GM08714 (cell line): ENCODE results near the gene CHST1.

Experiments used
- H3K4me3 ChIP-seq: fragments of 200-500 bp; sonication (Bioruptor generic); 2 replicates; pipeline ENCODE4 v1.5.1; 2014; ENCODE audit warnings: mild to moderate bottlenecking, low read length, inconsistent platforms
- ZNF274 ChIP-seq: IDR thresholded peaks from 2 replicates; pipeline ENCODE4 v1.6.1; 2012; ENCODE audit warnings: mild to moderate bottlenecking, low read depth, low read length

The CHST1 gene, protein sequence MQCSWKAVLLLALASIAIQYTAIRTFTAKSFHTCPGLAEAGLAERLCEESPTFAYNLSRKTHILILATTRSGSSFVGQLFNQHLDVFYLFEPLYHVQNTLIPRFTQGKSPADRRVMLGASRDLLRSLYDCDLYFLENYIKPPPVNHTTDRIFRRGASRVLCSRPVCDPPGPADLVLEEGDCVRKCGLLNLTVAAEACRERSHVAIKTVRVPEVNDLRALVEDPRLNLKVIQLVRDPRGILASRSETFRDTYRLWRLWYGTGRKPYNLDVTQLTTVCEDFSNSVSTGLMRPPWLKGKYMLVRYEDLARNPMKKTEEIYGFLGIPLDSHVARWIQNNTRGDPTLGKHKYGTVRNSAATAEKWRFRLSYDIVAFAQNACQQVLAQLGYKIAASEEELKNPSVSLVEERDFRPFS

DNA sequence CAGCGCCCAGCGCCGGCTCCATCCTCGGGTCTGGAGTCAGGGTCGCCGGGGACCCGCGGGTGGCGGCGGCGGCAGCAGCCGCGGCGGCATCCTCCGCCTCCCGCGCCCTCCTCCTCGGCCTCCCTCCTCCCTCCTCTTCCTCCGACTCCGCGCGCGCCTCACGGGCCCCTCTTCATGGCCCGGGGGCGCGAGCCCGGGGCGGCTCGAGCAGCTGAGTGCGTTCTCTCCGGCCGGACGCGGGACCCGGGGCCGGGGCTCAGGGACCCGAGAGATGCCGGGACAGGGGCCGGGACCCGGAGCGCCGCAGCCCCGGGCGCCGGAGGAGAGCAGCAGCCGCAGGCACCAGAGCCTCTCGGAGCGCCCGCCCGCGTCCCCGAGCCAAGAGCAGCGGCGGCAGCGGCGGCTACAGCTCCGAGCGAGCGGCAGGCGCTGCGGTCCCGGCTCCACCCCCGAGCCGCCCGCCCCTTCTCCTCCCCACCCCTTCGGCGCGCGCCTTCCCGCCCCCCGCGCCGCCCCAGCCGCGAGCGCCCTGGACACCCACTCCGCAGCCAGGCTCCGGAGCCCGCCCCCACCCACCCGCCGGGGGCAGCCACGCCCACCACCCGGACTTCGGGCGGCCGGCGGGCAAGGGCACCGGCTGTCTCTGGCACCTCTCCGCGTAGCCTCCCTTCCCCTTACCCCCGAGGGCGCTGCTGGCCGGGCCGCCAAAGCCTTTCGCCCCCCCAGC lies at the start of gene CHST1:
Gene CHST1 (minus strand): TSS at position 417 of the 727 bp plus-strand sequence. CDS start 14,699 bp downstream, outside the sequence.
- no peak for TF ChIP-seq ZNF274
- H3K4me3 ChIP-seq: peak within 1 kb of the TSS; percentile 19; the same call in 1 of the 2 replicates

DNA sequence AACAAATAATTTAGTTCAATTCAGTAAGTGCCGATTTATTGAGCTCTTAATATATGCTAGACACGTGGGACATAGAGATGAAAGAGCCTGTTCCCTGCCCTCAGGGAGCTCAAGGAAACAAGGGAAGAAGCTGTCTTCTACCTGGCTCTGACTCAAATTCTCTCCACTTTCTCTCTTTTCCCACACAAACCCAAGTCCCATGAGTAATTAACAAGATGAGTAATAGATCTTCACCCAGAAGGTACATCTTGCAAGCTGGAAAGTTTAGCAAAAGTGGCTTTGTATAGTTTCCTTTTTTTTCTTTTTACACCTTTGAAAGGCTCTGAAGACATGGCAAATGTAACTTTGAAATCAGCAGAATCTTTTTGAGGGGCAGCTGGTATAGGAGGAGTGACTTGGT lies 48.2 kb upstream of the CHST1 start:
- H3K4me3 ChIP-seq: no peak overlapping the region
- TF ChIP-seq ZNF274: no peak

DNA sequence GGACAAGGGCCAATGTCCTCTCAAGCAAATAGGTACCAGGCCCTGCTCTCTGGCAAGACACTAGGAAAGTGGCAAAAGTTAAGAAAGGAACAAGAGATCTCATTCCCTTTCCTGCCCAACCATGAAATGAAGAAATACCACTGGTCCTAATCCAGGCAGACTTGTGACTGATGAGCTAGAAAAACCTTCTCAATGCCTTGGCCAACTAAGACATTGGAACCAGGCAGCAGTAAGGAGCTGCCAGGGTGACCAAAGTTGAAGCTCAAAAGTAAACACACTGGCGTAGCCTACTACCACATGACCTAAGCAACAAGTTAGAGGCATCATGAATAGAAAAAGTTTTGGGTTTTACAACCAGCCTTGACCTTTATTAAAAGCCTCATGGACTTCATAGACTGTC lies 45.1 kb upstream of the CHST1 start:
- TF ChIP-seq ZNF274: no peak
- no peak overlapping the region for H3K4me3 ChIP-seq

DNA sequence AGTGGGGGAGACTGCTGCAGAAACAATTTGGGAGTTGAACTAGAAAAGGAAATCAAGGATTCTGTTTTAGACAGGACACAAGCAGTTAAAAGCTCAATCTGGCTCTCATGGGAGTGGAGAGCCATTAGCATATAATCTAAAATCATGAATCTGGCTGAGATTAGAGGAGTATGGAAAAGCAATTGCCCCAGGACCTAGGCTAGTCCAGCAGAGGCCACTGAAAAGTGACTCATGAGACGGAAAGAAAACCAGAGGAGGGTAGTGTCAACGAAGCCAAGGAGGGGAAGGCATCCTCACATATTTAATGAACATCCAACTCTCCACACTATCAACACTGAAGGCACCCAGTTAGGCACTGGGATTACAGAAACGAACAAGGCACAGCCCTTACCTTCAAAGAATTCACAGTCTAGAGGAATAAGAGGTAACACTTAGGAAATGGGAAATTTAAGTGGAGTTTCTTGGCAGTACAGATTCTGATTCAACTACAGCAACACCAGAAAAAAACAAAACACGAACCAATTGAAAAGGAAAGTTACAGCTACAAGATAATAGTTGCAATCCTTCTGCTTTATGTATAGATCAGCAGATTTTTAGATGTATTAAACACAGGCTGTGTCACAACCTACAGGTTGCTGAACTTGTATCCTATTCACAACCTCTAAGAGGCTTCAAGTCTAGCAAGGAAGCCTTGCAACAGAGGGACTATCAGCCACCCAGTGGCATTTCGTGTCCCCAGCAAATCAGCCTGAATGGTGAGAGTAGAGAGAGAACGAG lies 43.7 kb upstream of the CHST1 start:
- no peak for TF ChIP-seq ZNF274

DNA sequence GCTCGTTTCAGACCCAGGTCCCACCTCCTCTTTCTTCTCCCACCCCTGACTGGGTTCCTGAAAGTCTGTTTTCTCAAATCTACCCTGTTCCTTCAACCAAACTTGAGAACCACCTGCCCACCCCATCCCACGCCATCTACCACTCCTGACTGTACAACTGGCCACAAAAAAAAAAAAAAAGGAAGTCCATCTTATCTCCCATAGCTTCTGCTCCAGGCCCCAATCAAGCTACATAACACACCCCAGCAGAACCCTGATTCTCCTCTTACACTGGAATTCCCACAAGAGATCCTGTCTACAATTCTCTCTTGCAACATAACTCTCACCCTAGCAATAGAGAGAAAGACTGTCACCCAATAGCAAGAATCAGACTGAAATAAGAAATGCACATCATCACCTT lies 39.2 kb upstream of the CHST1 start:
- H3K4me3 ChIP-seq: no peak overlapping the region
- TF ChIP-seq ZNF274: no peak

More for the DNA sequence above, 43.7 kb upstream of the CHST1 start:
- no peak overlapping the region for H3K4me3 ChIP-seq

DNA sequence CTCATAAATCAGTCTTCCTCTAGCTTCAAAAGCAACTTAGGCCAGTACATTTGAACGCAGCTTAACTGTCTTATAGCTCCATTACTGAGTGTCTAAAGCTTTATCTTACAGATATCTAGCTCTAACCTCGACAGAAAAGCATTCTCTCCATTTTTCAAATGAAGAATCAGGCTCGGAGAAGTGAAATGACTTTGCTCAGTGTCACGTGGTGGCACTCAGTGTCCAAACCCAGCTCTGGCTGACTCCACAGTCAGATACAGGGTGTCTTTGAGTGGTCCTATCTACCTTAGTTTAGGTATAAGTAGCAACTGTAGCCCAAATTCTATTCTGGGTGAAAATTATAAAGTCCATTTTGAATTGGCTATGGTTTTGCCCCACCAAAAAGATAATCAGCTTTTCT lies 38.7 kb upstream of the CHST1 start:
- no peak for TF ChIP-seq ZNF274
- H3K4me3 ChIP-seq: no peak overlapping the region

DNA sequence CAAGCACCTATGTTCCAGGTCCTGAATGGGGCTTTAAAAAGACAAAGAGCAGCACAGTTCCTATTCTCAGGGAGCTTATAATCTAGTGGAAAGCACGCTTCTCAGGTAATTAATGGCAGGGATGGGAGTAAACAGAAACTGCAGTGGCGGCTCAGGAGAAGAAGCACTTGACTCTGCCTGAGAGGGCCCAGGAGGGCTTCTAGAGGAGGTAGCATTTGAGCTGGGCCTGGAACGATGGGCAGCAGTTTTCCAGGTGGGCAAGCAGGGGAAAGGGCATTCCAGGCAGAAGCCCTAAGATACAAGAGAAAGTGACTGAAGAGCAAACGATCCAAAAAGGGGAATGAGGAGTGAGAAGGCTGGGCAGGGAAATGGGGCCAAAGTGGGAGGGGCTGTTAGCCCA lies 37.1 kb upstream of the CHST1 start:
- H3K4me3 ChIP-seq: no peak overlapping the region
- no peak for TF ChIP-seq ZNF274

DNA sequence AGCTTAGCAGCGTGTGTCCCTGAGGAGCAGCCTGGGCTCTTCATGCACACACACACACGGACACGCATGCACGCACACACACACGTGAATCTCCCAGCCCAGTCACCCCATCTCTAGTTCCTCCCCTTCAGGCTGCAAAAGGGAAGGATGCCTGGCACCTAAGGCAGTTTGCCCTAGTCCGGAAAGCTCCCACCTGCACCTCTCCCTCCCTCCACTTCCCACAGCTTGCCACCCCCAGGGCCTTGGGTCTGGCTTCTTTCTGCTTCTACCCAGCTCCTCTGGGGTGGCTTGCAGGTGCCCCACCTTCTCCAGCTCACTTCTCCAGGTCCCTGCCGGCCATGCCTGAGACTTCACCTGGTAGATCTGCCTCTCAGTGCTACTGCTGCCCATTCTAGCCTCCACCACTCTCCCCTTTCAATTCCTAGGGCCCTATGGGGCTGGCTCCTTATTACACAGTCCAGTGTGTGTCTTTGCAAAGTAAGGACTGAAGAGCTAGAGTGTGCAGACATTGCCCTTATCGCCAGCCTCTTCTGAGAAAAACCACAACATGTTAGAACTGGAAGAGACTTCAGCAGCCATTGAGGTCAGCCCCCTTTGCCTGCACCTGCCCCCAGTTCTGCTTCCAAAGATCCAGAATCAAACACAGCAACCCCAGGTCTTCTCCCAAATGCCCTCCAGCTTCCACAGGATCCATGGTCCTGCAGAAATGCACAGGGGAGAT lies 33.5 kb upstream of the CHST1 start:
- no peak for TF ChIP-seq ZNF274
- no peak overlapping the region for H3K4me3 ChIP-seq

DNA sequence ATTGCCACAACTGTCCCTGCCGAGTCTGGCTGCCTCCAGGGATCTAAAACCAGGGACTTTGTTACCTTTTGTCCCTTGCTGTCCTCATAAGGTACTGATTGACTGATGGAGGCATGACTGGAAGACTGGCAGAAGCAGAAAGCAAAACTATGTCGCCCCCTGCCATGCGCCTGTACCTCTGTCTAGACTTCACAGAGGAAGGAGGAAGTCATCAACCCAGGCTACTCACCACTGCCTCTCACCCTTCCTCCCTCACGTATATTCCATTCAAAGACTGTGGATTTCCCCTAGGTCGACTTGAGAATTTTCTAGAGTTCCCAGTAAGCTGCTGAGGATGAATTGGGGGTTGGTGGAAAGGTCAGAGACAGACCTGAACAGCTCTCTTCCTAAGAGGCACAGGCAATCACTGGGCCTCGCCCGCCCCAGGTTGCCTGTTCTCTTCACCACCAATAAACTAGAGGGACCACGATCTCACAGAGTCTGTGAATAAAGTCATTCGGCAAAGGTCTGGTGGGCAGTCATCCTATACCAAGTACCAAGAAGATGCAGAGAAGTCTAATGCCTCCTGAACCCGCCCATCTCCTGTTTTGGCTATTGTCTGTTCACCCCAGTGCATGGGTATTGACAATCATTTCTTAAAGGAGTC lies 27.5 kb upstream of the CHST1 start:
- TF ChIP-seq ZNF274: no peak
- H3K4me3 ChIP-seq: no peak overlapping the region

DNA sequence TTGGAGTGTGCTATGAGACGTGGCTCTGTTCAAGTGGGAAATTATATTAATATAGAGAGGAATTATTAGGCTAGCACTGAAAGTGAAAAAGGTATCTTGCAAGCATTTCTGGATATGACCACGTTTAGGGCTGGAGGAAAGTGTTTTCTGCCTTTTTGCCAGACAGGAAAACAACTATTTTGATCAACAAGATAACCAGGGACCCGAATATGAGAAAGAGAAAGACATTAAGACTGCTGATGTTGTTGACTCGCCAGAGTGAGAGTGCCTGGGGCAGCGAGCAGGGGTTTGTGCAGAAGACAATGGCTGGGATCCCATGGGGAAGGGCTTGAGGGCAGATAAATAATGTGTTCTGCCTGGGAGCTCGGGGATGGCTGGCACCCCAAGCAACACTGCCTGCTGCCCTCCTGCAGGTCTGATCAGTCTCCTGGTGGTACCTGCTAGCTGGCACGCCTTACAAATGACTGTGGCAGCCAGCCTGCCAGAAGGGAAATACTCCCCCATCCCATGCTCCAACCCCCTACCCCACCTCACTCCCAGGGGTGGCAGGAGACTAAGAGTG lies 23.1 kb upstream of the CHST1 start:
- no peak overlapping the region for H3K4me3 ChIP-seq
- TF ChIP-seq ZNF274: no peak

DNA sequence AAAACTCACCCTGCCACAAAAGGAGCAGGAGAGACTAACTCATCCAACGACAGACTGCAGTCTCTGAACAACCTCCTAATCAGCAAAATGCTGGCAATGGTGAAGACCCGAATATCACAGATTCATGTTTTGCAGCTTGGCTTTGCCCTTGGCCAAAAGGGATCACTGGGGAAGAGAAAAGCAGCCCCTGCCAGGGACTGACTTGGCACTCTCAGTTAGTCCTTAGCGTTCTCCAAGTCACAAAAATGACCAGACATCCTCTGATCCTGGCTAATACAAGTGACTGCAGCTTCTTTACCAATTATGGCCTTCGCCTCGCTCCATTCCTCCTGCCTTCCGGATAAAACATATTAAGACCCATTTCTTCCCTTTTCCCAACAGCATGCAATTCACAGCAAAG lies 22.4 kb upstream of the CHST1 start:
- TF ChIP-seq ZNF274: no peak
- H3K4me3 ChIP-seq: no peak overlapping the region

DNA sequence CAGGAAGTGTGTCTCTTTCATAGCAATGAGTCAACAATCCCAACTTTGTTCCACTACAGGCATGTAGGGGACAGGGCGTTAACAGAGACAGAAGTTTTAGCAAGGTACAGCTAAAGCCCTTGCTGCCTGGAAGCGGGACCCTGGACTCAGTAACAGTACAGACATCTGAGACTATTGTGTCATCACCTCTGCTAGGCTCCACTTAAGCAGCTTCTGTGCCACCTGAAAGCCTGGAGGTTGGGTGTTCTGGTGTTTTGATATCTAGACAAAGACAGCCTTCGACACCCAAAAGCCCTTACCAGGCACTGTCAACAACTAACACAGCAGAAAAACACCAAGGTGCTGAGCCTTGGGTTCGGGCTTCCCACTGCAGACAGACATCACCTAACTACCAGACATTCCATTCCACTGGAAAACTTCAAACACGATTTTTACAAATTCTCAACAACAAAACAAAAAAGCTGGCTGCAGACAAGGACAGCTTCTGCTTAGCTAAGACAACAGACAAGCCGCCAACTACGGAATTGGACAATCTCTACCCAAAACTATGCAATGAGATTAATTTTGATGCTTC lies 20.6 kb upstream of the CHST1 start:
- no peak for TF ChIP-seq ZNF274
- H3K4me3 ChIP-seq: no peak overlapping the region

DNA sequence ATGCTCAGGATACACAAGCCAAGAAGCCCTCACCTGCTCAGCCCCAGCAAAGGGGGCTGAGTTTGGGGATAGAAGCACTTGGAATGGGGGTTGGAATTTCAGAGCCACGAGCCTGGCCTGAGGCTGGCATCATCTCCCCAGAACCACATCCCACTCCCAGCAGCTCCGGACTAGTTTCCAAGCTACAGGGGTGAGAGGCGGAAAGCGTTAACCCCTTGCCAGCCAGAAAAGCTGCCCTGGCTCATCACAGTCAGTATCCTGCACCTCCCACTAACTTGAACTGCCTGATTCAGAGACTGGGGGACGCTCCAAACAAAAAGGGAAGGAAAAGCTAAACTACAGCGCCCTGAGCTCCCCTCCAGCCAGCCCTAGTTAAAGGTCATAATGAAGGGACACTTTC lies 19.0 kb upstream of the CHST1 start:
- TF ChIP-seq ZNF274: no peak
- H3K4me3 ChIP-seq: no peak overlapping the region
